PC-9 (cell line): ENCODE results near the gene SCD5. TPM values are rescaled to one million over a fixed set of nuclear protein-coding genes. Genes with fewer than 3 reads are reported as not detected.

ENCODE experiments used
- BruUV-seq: library from RNA; stranded (reverse); fragments of 400-500 nt; replicated peaks from 2 replicates; lab custom pipeline; 2021; lab: Mats Ljungman, UMichigan
- CTCF ChIA-PET: fragments of 300-600 bp; sonication (Branson Sonifier 250); formaldehyde crosslinking; loops from one replicate; lab custom pipeline; 2022; ENCODE audit warnings: antibody characterized with exemption; lab: Charles Lee
- POLR2A ChIA-PET: fragments of 300-600 bp; sonication (Branson Sonifier 250); formaldehyde crosslinking; loops from one replicate; lab custom pipeline; 2022; ENCODE audit warnings: antibody characterized with exemption; ENCODE audit not compliant: unreplicated experiment; lab: Charles Lee
- DNase-seq, 2 experiments: peaks; one replicate each; pipeline versions ENCODE4 v3.0.0 to v3.0.0-alpha.2; 2015 to 2022; ENCODE audit warnings: mixed read lengths in 1 of 2
- H2AFZ ChIP-seq: fragments of 200-600 bp; sonication (generic); 2 replicates; pipeline ENCODE4 v1.8.1; 2017; ENCODE audit warnings: antibody characterized with exemption
- H3F3A ChIP-seq: fragments of 200-600 bp; sonication (generic); 2 replicates; pipeline ENCODE4 v1.8.1; 2017; ENCODE audit warnings: antibody characterized with exemption, mild to moderate bottlenecking, low read depth; ENCODE audit not compliant: insufficient read depth
- H3K27ac ChIP-seq: fragments of 200-600 bp; sonication (generic); 2 replicates; pipeline ENCODE4 v1.6.1; 2016; ENCODE audit warnings: mixed run types
- H3K27me3 ChIP-seq: fragments of 200-600 bp; sonication (generic); 2 replicates; pipeline ENCODE4 v1.6.1; 2016; ENCODE audit warnings: low read depth, mixed run types; ENCODE audit not compliant: insufficient read depth
- H3K36me3 ChIP-seq: fragments of 200-600 bp; sonication (generic); 2 replicates; pipeline ENCODE4 v1.6.1; 2016; ENCODE audit warnings: low read depth, mixed run types
- H3K4me1 ChIP-seq: fragments of 200-600 bp; sonication (generic); replicated peaks from 2 replicates; pipeline ENCODE4 v1.6.1; 2016; ENCODE audit warnings: mixed run types; ENCODE audit not compliant: insufficient read depth
- H3K4me2 ChIP-seq: fragments of 200-600 bp; sonication (generic); 2 replicates; pipeline ENCODE4 v1.6.1; 2017; ENCODE audit warnings: mixed run types
- H3K4me3 ChIP-seq: fragments of 200-600 bp; sonication (generic); 2 replicates; pipeline ENCODE4 v1.6.1; 2016; ENCODE audit warnings: mixed run types
- H3K79me2 ChIP-seq: fragments of 200-600 bp; sonication (generic); 2 replicates; pipeline ENCODE4 v1.6.1; 2017; ENCODE audit warnings: low read depth, mixed run types
- H3K9me2 ChIP-seq: fragments of 200-600 bp; sonication (generic); 2 replicates; pipeline ENCODE4 v1.8.1; 2017; ENCODE audit warnings: mild to moderate bottlenecking; ENCODE audit not compliant: insufficient read depth
- H3K9me3 ChIP-seq: fragments of 200-600 bp; sonication (generic); 2 replicates; pipeline ENCODE4 v1.8.1; 2016; ENCODE audit warnings: low read depth; ENCODE audit not compliant: insufficient read depth
- H4K20me1 ChIP-seq: fragments of 200-600 bp; sonication (generic); 2 replicates; pipeline ENCODE4 v1.8.1; 2017; ENCODE audit not compliant: insufficient read depth
- CTCF ChIP-seq: fragments of 200-600 bp; sonication (generic); conservative IDR thresholded peaks from 2 replicates; pipeline ENCODE4 v1.6.1; 2017; ENCODE audit warnings: mixed run types, antibody characterized with exemption, mild to moderate bottlenecking, moderate library complexity
- EZH2 ChIP-seq: fragments of 200-600 bp; sonication (generic); IDR thresholded peaks from 2 replicates; pipeline ENCODE4 v1.8.0; 2017; ENCODE audit warnings: antibody characterized with exemption, low read depth
- intact Hi-C: fragments of 100-400 bp; cut with micrococcal nuclease; formaldehyde crosslinking; loops from one replicate; pipeline ENCODE4 v1.10.0; 2022; ENCODE audit not compliant: unreplicated experiment
- total RNA-seq: library from RNA; stranded (reverse); gene quantifications from 2 replicates; pipeline ENCODE4 v1.2.3, GENCODE V29; 2021

Gene SCD5
- total RNA-seq, 1 experiment from 2014 or later = 34.3 TPM

- no peak overlapping the region for H3K4me3 ChIP-seq
- H3K4me2 ChIP-seq = no peak overlapping the region
- ChIA-PET POLR2A (no interaction called here), CTCF (no interaction called here)
- intact Hi-C loops = no loop called here
- no peaks in the 10 kb centered on the region for H3K9me3 ChIP-seq
- H3K27me3 ChIP-seq = no peaks in the 10 kb centered on the region
- DNase-seq = no peak
- TF ChIP-seq CTCF = no peak
- TF ChIP-seq EZH2 = no peak
- H3K36me3 ChIP-seq = no peaks in the 10 kb centered on the region
- no peak overlapping the region for H2AFZ ChIP-seq
- BruUV-seq = no TSS peak
- H3K79me2 ChIP-seq = no peaks in the 10 kb centered on the region
- H3K4me1 ChIP-seq = no peaks in the 10 kb centered on the region
- no peaks in the 10 kb centered on the region for H3K9me2 ChIP-seq
- H4K20me1 ChIP-seq = no peaks in the 10 kb centered on the region
- no peak overlapping the region for H3K27ac ChIP-seq
- no peaks in the 10 kb centered on the region for H3F3A ChIP-seq
These were observed 180.4 kb downstream of the SCD5 start for GRCh38 chr4:82618103-82618720.

- intact Hi-C loops = no loop called here
- Histone ChIP-seq H3K79me2 (no peaks in the 10 kb centered on the region), H3K4me2 (no peak overlapping the region), H3K27me3 (no peaks in the 10 kb centered on the region), H2AFZ (no peak overlapping the region), H3K9me2 (no peaks in the 10 kb centered on the region), H3F3A (no peaks in the 10 kb centered on the region), H3K9me3 (no peaks in the 10 kb centered on the region), H3K27ac (no peak overlapping the region), H3K4me1 (no peaks in the 10 kb centered on the region), H3K36me3 (no peaks in the 10 kb centered on the region), H4K20me1 (no peaks in the 10 kb centered on the region), H3K4me3 (no peak overlapping the region)
- ChIA-PET POLR2A (no interaction called here), CTCF (no interaction called here)
- no TSS peak for BruUV-seq
- TF ChIP-seq CTCF = no peak
- TF ChIP-seq EZH2 = no peak
- no peak for DNase-seq
These were observed 183.7 kb downstream of the SCD5 start for GRCh38 chr4:82614838-82615449.

- Histone ChIP-seq H3K36me3 (no peaks in the 10 kb centered on the region), H3K79me2 (no peaks in the 10 kb centered on the region), H3K27ac (no peak overlapping the region), H3F3A (no peaks in the 10 kb centered on the region), H4K20me1 (no peaks in the 10 kb centered on the region), H3K9me2 (no peaks in the 10 kb centered on the region), H3K4me2 (no peak overlapping the region), H2AFZ (no peak overlapping the region), H3K9me3 (no peaks in the 10 kb centered on the region), H3K4me1 (no peaks in the 10 kb centered on the region), H3K27me3 (no peaks in the 10 kb centered on the region), H3K4me3 (no peak overlapping the region)
- ChIA-PET POLR2A (interaction anchor here (0.6 to 0.7 kb wide), 2 partner anchors 14 to 825 kb away, joined by 3 to 5 read pairs; no protein-coding TSS in a partner anchor), CTCF (no interaction called here)
- TF ChIP-seq EZH2 (no peak), CTCF (no peak)
- no peak for DNase-seq
- no TSS peak for BruUV-seq
- intact Hi-C loops = no loop called here
These were observed 185.5 kb downstream of the SCD5 start for GRCh38 chr4:82613121-82613520.
